HepG2 (cell line): ENCODE data around the gene SEM1. TPM values are rescaled to one million over a fixed set of nuclear protein-coding genes. Genes with fewer than 3 reads are reported as not detected.
A peak's percentile ranks its signal among the peaks of the same experiment; 100 is the strongest.

ENCODE experiments used
- ARHGAP35 ChIP-seq: sonication (generic); formaldehyde crosslinking; IDR thresholded peaks from 2 replicates; pipeline ENCODE4 v1.9.0; 2022; ENCODE audit warnings: mild to moderate bottlenecking, inconsistent platforms, moderate library complexity, missing genetic modification reagents, borderline replicate concordance
- BORCS8-MEF2B ChIP-seq: sonication (generic); formaldehyde crosslinking; IDR thresholded peaks from 2 replicates; pipeline ENCODE4 v1.8.0; 2022; ENCODE audit warnings: mild to moderate bottlenecking, missing genetic modification reagents
- KDM6A ChIP-seq: IDR thresholded peaks from 2 replicates; pipeline ENCODE4 v1.6.1; 2016; ENCODE audit warnings: low read depth
- NAIF1 ChIP-seq: sonication (generic); formaldehyde crosslinking; IDR thresholded peaks from 2 replicates; pipeline ENCODE4 v1.5.0; 2020; ENCODE audit warnings: mild to moderate bottlenecking, missing genetic modification reagents, borderline replicate concordance
- NCOA2 ChIP-seq: sonication (generic); formaldehyde crosslinking; IDR thresholded peaks from 2 replicates; pipeline ENCODE4 v1.8.0; 2022; ENCODE audit warnings: inconsistent platforms
- SALL2 ChIP-seq: sonication (generic); formaldehyde crosslinking; IDR thresholded peaks from 2 replicates; pipeline ENCODE4 v1.8.1; 2023; ENCODE audit warnings: mild to moderate bottlenecking, missing genetic modification reagents, inconsistent platforms
- SMARCE1 ChIP-seq: fragments of 450-650 bp; IDR thresholded peaks from 2 replicates; pipeline ENCODE4 v1.6.1; 2017; ENCODE audit warnings: borderline replicate concordance
- TBX3 ChIP-seq: fragments of 450-650 bp; IDR thresholded peaks from 2 replicates; pipeline ENCODE4 v1.6.1; 2017; ENCODE audit warnings: antibody characterized with exemption, mild to moderate bottlenecking, inconsistent platforms, borderline replicate concordance
- ZBTB4 ChIP-seq: sonication (generic); formaldehyde crosslinking; IDR thresholded peaks from 2 replicates; pipeline ENCODE4 v1.4.0; 2020; ENCODE audit warnings: missing genetic modification reagents, mild to moderate bottlenecking, borderline replicate concordance
- ZNF33A ChIP-seq: sonication (generic); formaldehyde crosslinking; IDR thresholded peaks from 2 replicates; pipeline ENCODE4 v1.5.1; 2020; ENCODE audit warnings: missing genetic modification reagents, mild to moderate bottlenecking, moderate library complexity, borderline replicate concordance
- ZNF383 ChIP-seq: sonication (generic); formaldehyde crosslinking; IDR thresholded peaks from 2 replicates; pipeline ENCODE4 v1.4.0; 2020; ENCODE audit warnings: missing genetic modification reagents, mild to moderate bottlenecking, borderline replicate concordance
- ZNF609 ChIP-seq: sonication (generic); formaldehyde crosslinking; IDR thresholded peaks from 2 replicates; pipeline ENCODE4 v1.4.0; 2020; ENCODE audit warnings: mild to moderate bottlenecking, missing genetic modification reagents, borderline replicate concordance
- ZNF646 ChIP-seq: sonication (generic); formaldehyde crosslinking; IDR thresholded peaks from 2 replicates; pipeline ENCODE4 v1.9.0; 2021; ENCODE audit warnings: mild to moderate bottlenecking, missing genetic modification reagents
- ZSCAN20 ChIP-seq: sonication (generic); formaldehyde crosslinking; IDR thresholded peaks from 2 replicates; pipeline ENCODE4 v1.4.0; 2020; ENCODE audit warnings: missing genetic modification reagents, mild to moderate bottlenecking, borderline replicate concordance
- polyA plus RNA-seq, 8 experiments: library from polyadenylated mRNA; depleted of rRNA in 3 of 8; stranded (reverse) in 7 of 8; unstranded in 1 of 8; fragments of >200 nt; fragmentation: Illumina TruSeq in 4 of 8; extraction: Trizol in 4 of 8; gene quantifications; 2 replicates each; pipeline versions ENCODE4 v1.2.1 to v1.2.3, GENCODE V29; 2011 to 2016; ENCODE audit warnings: low read depth in 4 of 8, missing spikeins in 1 of 8, mixed read lengths in 1 of 8; ENCODE audit not compliant: insufficient read depth in 1 of 8
- total RNA-seq, 5 experiments: library from RNA; depleted of rRNA; stranded (reverse); fragments of >200 nt; fragmentation: Illumina TruSeq; extraction: Trizol; gene quantifications; 2 replicates each; pipeline ENCODE4 v1.2.3, GENCODE V29; 2016; ENCODE audit warnings: low read depth in 1 of 5

The SEM1 gene
- total and polyA plus RNA-seq, 2 of the 13 experiments (the other 11 are each of a cell fraction or from before 2014, with no cell fraction given): 40.7 to 174 TPM

GRCh38 chr7:96699219-96699871 is 10.3 kb downstream of the SEM1 start (continued):
- TF ChIP-seq BORCS8-MEF2B (no peak), ZNF33A (CRISPR knock-in tag) (no peak), KDM6A (peak; percentile 49; the same call in 1 of the 2 replicates), NCOA2 (CRISPR knock-in tag) (peak; percentile 72), ZNF383 (CRISPR knock-in tag) (no peak), ZBTB4 (CRISPR knock-in tag) (no peak), ZSCAN20 (CRISPR knock-in tag) (no peak), SMARCE1 (no peak), TBX3 (peak; percentile 65; the same call in 1 of the 2 replicates), ARHGAP35 (CRISPR knock-in tag) (no peak), NAIF1 (no peak), ZNF609 (CRISPR knock-in tag) (peak; percentile 20; the same call in 1 of the 2 replicates), ZNF646 (CRISPR knock-in tag) (no peak), SALL2 (no peak)
